ENCODE data around the gene PLAC8L1.

PLAC8L1 gene

DNA sequence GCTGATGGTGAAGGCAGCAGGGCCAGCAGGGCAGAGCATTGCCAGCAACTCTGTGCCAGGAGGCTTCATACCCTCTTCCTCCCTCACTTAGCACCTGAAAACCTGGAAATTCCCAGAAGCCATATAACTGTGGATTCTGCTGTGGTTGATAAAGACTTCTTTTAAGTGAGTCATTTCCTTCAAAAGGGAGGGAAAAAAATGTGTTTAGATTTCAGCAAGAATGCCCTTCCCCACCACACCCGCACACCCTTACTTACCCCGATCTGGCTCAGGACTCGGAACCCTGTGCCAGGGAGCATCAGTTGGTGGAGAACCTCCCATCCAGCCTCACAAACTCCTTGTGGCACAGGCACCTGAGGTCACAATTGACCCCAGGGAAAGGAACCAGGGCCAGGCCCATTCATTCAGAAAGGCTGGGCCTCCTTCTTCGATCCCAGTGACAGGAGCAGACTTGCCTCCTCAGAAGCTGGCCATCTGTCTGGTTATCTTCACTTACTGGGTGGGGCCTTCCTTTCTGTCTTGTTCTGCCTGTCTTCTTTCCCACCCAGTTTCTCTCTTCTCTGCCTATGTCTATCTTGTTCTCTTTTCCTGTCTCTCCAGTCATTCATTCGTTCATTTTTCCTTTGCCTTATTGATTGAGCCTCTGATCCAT is 62.6 kb downstream of the PLAC8L1 start:
- peak; percentile 78 for DNase-seq (ENCODE audit: low read depth)

DNA sequence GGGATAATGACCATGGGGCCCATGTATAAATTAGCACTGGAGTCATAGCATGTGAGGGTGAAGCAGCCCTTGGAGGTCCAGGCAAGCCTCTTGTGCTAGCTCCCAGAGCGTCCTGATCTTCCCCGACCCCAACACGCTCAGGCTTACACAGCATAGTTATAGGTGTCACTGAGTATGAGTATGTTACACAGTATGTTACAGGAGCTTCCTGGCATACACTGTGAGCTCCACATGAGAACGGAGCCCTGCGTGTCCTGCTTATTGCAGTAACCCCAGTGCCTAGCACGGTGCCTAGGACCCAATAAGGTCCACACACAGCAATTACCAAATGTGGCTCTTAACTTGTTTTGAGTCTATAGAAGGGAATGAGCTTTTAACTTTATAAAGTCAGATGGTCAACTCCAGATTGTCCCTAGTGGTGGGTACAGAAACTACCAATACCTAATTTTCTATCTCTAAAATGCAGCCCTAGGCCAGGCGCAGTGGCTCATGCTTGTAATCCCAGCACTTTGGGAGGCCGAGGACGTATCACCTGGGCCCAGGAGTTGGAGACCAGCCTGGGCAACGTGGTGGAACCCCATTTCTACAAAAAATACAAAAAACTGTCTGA is 64.1 kb downstream of the PLAC8L1 start:
- no peak for DNase-seq (ENCODE audit: low read depth)

DNA sequence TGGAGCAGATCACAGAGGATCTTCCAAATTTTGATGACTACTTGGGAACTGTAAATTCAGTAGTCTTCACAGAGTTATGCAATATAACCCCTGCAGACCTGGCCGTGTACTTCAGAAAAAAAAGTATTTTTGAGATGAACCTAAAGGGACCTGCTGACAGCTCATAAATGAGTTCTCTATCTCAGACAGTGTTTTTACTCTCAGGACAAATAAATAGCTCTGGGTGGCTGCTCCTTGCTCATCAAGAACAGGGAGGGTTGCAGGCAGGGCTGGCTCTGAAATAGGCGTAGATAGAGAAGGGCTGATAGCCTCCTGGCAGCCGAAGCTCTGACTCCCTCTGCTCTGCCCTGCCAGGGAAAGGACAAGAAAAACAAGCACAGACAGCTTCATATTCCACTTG is 64.8 kb downstream of the PLAC8L1 start:
- no peak for DNase-seq (ENCODE audit: low read depth)

DNA sequence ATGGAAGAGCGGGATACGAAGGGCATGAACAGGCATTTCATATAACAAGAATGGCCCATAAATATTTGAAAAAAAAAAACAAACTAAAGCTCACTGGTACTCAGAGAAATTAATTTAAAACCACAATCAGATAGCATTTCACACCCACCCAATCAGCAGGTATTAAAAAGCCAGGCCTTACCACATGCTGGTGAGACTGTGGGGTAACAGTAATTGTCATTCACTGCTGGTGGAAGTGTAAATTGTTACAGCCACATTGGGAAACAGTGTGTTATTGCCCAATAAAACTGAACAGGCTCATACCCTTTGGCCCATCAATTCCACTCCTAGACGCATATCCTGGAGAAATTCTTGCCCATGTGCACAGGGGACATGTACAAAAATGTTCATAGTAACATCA is 66.0 kb downstream of the PLAC8L1 start:
- DNase-seq (ENCODE audit: low read depth), result no peak

DNA sequence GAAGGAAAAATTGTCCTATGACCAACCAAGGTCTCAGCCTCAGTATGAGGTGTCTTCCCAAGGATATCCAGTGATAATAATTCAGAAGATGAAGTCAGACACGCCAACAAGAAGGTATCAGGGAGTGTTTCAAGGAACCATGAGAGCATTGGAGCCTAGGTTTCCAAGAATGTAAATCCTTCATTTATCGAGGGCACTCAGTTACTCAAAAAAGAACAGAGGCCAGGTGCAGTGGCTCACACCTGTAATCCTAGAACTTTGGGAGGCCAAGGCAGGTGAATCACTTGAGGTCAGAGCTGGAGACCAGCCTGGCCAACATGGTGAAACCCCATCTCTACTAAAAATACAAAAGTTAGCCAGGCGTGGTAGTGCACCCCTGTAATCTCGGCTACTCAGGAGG is 70.8 kb downstream of the PLAC8L1 start:
- DNase-seq (ENCODE audit: low read depth), result no peak

Data from iris pigment epithelial cell (primary cell).